GM12878 (cell line): ENCODE data around the gene MTFMT. TPM values are rescaled to one million over a fixed set of nuclear protein-coding genes. Genes with fewer than 3 reads are reported as not detected.

Experiments
- BCL3 ChIP-seq: IDR thresholded peaks from 2 replicates; pipeline ENCODE4 v1.6.1; 2011; ENCODE audit warnings: borderline replicate concordance, low read depth, mild to moderate bottlenecking, moderate library complexity, low read length; ENCODE audit not compliant: insufficient read depth, poor library complexity, severe bottlenecking
- CBX5 ChIP-seq: sonication (generic); IDR thresholded peaks from 2 replicates; pipeline ENCODE4 v1.6.1; 2016; ENCODE audit warnings: low read depth, moderate library complexity, mild to moderate bottlenecking, inconsistent platforms
- CEBPB ChIP-seq, 2 experiments: fragments of 150-350 bp in 1 of 2; IDR thresholded peaks; 2 replicates each; pipeline ENCODE4 v1.6.1; 2012 to 2014; ENCODE audit warnings: low read depth in 2 of 2, low read length in 2 of 2, borderline replicate concordance in 1 of 2, inconsistent platforms in 1 of 2
- CUX1 ChIP-seq: IDR thresholded peaks from 2 replicates; pipeline ENCODE4 v1.6.1; 2012; ENCODE audit warnings: improper control_type of control experiment, low read depth, low read length; ENCODE audit not compliant: insufficient replicate concordance
- EGR1 ChIP-seq, 2 experiments: IDR thresholded peaks; 1 replicate in 1 of 2; 2 replicates in 1 of 2; pipeline ENCODE4 v1.6.1; 2011 to 2012; ENCODE audit warnings: low read depth in 2 of 2, low read length in 2 of 2, borderline replicate concordance in 1 of 2, mild to moderate bottlenecking in 1 of 2, moderate library complexity in 1 of 2
- KAT2A ChIP-seq: conservative IDR thresholded peaks from 2 replicates; pipeline ENCODE4 v1.6.1; 2011; ENCODE audit warnings: low read depth, low read length; ENCODE audit not compliant: control insufficient read depth
- KDM1A ChIP-seq: fragments of 200-600 bp; sonication (generic); IDR thresholded peaks from 2 replicates; pipeline ENCODE4 v1.6.1; 2016; ENCODE audit warnings: borderline replicate concordance
- MLLT1 ChIP-seq: fragments of 450-650 bp; IDR thresholded peaks from 2 replicates; pipeline ENCODE4 v1.6.1; 2016; ENCODE audit warnings: mild to moderate bottlenecking
- NR2C1 ChIP-seq: fragments of 450-650 bp; IDR thresholded peaks from 2 replicates; pipeline ENCODE4 v1.6.1; 2017; ENCODE audit warnings: antibody characterized with exemption, mild to moderate bottlenecking, moderate library complexity
- PML ChIP-seq: IDR thresholded peaks from 2 replicates; pipeline ENCODE4 v1.6.1; 2012; ENCODE audit warnings: low read length, inconsistent platforms
- RAD21 ChIP-seq: IDR thresholded peaks from 2 replicates; pipeline ENCODE4 v1.6.1; 2011; ENCODE audit warnings: mild to moderate bottlenecking, low read depth, low read length, moderate library complexity; ENCODE audit not compliant: insufficient read depth
- REST ChIP-seq: IDR thresholded peaks from 2 replicates; pipeline ENCODE4 v1.6.1; 2012; ENCODE audit warnings: mild to moderate bottlenecking, low read depth, low read length
- SIX5 ChIP-seq: IDR thresholded peaks from 2 replicates; pipeline ENCODE4 v1.6.1; 2011; ENCODE audit warnings: mild to moderate bottlenecking, low read depth, low read length, moderate library complexity; ENCODE audit not compliant: severe bottlenecking
- SREBF1 ChIP-seq: IDR thresholded peaks from 2 replicates; pipeline ENCODE4 v1.6.1; 2012; ENCODE audit warnings: mild to moderate bottlenecking, low read length
- SRF ChIP-seq, 2 experiments: IDR thresholded peaks; 2 replicates each; pipeline ENCODE4 v1.6.1; 2011; ENCODE audit warnings: low read depth in 2 of 2, low read length in 2 of 2, mild to moderate bottlenecking in 1 of 2, moderate library complexity in 1 of 2
- TCF3 ChIP-seq: IDR thresholded peaks from 2 replicates; pipeline ENCODE4 v1.6.1; 2012; ENCODE audit warnings: low read depth, mild to moderate bottlenecking, low read length, borderline replicate concordance; ENCODE audit not compliant: insufficient read depth
- ZSCAN29 ChIP-seq: fragments of 450-650 bp; IDR thresholded peaks from 2 replicates; pipeline ENCODE4 v1.6.1; 2017; ENCODE audit warnings: mild to moderate bottlenecking, moderate library complexity
- polyA plus RNA-seq, 11 experiments: library from polyadenylated mRNA; depleted of rRNA in 4 of 11; unstranded in 6 of 11; stranded (reverse) in 5 of 11; fragments of >200 nt; fragmentation: Nextera tagmentation in 4 of 11; fragmentation: Illumina TruSeq in 1 of 11; extraction: Ambion mirVana in 4 of 11; extraction: Trizol in 1 of 11; gene quantifications; 1 replicate in 1 of 11; 2 replicates in 10 of 11; pipeline versions ENCODE4 v1.2.1 to v1.2.3, GENCODE V29; 2011 to 2016; ENCODE audit warnings: inconsistent platforms in 2 of 11, missing spikeins in 2 of 11, low read depth in 1 of 11
- total RNA-seq, 4 experiments: library from RNA; depleted of rRNA in 3 of 4; stranded (reverse); fragments of >200 nt in 3 of 4; fragmentation: Illumina TruSeq in 1 of 4; extraction: Trizol in 1 of 4; gene quantifications; 2 replicates each; pipeline versions ENCODE4 v1.2.1 to v1.2.3, GENCODE V29; 2013 to 2021

Gene MTFMT
- total and polyA plus RNA-seq, 10 of the 15 experiments (the other 5 are each of a cell fraction or from before 2014, with no cell fraction given): 1.7 to 29.8 (median 17.4) TPM

- TF ChIP-seq RAD21 (no peak), SIX5 (no peak), REST (no peak), NR2C1 (no peak), KAT2A (no peak), PML (no peak), CUX1 (no peak), MLLT1 (no peak), SRF (IDR thresholded peaks at IDR 0.05; ENCODE audit: low read depth in 2 of 2, low read length in 2 of 2) (no peak), SREBF1 (no peak), ZSCAN29 (no peak), CEBPB (IDR thresholded peaks at IDR 0.05; ENCODE audit: borderline replicate concordance in 1 of 2, low read depth in 2 of 2, low read length in 2 of 2) (no peak), EGR1 (IDR thresholded peaks at IDR 0.05; ENCODE audit: borderline replicate concordance in 1 of 2, low read depth in 2 of 2, low read length in 2 of 2) (peak in 1 of 2 experiments; percentile 81; a peak in 2 of 3 replicates), BCL3 (no peak), KDM1A (no peak), TCF3 (no peak), CBX5 (no peak)
Measured at GRCh38 chr15:65028921-65029735, at the start of gene MTFMT (continued).
